Measurements from ENCODE around the gene IER3. TPM values are rescaled to one million over a fixed set of nuclear protein-coding genes. Genes with fewer than 3 reads are reported as not detected.

Gene IER3
- total and polyA plus RNA-seq, 2 of the 13 experiments (the other 11 are each of a cell fraction or from before 2014, with no cell fraction given), result 51.1 to 131 TPM

DNA sequence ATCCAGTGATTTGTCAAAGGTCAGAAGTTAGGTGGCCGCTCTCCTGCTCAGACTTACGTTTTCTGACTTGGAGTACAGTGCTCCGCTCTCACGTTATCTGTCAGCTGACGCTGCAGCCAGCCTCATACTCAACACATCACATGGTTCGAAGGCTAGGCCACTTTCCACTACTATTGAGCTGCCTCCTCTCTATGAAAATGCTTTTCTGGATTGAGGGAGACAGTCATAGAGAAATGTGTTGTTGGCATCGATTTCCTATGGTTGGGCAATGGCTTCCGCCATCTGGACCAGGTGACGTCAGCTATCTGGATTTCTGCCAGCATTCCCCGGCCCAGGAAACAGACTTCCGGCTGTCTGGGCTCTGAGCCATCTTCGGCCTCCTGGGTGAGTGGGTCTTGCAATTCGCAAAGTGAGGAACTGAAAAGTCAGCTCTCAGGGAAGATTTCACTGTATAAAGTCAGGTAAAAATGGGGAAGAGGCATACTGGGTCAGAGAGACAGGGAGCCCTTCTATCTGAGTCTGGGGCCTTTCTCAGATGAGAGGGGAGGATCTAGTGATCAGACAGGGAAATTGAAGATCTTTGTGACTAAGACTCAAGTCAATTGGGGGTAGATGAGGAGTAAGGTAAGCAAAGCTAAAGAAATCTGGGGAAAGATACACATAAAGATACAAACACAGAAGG is 37.5 kb upstream of the IER3 start (continued):
- TF ChIP-seq, protein P1, sequence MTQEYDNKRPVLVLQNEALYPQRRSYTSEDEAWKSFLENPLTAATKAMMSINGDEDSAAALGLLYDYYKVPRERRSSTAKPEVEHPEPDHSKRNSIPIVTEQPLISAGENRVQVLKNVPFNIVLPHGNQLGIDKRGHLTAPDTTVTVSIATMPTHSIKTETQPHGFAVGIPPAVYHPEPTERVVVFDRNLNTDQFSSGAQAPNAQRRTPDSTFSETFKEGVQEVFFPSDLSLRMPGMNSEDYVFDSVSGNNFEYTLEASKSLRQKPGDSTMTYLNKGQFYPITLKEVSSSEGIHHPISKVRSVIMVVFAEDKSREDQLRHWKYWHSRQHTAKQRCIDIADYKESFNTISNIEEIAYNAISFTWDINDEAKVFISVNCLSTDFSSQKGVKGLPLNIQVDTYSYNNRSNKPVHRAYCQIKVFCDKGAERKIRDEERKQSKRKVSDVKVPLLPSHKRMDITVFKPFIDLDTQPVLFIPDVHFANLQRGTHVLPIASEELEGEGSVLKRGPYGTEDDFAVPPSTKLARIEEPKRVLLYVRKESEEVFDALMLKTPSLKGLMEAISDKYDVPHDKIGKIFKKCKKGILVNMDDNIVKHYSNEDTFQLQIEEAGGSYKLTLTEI (CRISPR knock-in tag; conservative IDR thresholded peaks at IDR 0.05), result no peak
- TF ChIP-seq, protein P2, sequence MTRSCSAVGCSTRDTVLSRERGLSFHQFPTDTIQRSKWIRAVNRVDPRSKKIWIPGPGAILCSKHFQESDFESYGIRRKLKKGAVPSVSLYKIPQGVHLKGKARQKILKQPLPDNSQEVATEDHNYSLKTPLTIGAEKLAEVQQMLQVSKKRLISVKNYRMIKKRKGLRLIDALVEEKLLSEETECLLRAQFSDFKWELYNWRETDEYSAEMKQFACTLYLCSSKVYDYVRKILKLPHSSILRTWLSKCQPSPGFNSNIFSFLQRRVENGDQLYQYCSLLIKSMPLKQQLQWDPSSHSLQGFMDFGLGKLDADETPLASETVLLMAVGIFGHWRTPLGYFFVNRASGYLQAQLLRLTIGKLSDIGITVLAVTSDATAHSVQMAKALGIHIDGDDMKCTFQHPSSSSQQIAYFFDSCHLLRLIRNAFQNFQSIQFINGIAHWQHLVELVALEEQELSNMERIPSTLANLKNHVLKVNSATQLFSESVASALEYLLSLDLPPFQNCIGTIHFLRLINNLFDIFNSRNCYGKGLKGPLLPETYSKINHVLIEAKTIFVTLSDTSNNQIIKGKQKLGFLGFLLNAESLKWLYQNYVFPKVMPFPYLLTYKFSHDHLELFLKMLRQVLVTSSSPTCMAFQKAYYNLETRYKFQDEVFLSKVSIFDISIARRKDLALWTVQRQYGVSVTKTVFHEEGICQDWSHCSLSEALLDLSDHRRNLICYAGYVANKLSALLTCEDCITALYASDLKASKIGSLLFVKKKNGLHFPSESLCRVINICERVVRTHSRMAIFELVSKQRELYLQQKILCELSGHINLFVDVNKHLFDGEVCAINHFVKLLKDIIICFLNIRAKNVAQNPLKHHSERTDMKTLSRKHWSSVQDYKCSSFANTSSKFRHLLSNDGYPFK (CRISPR knock-in tag; IDR thresholded peaks at IDR 0.05; ENCODE audit: borderline replicate concordance), result peak; percentile 58; the same call in 1 of the 2 replicates
- TF ChIP-seq, protein P3, sequence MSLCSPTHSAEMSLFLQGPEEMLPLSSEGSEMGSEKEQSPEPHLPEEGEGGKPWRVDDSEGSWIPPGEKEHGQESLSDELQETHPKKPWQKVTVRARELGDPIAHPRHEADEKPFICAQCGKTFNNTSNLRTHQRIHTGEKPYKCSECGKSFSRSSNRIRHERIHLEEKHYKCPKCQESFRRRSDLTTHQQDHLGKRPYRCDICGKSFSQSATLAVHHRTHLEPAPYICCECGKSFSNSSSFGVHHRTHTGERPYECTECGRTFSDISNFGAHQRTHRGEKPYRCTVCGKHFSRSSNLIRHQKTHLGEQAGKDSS (CRISPR knock-in tag; IDR thresholded peaks at IDR 0.05; ENCODE audit: borderline replicate concordance, low read depth), result peak; percentile 99
- TF ChIP-seq HMGA1 (CRISPR knock-in tag; conservative IDR thresholded peaks at IDR 0.05), result no peak
- peak; percentile 29; the same call in 1 of the 2 replicates for TF ChIP-seq ZNF121 (CRISPR knock-in tag; IDR thresholded peaks at IDR 0.05)
- no peak for TF ChIP-seq ZBTB46 (CRISPR knock-in tag; IDR thresholded peaks at IDR 0.05; ENCODE audit: borderline replicate concordance)
- peak; percentile 91 for TF ChIP-seq FOXJ3 (CRISPR knock-in tag; IDR thresholded peaks at IDR 0.05; ENCODE audit: borderline replicate concordance)
- TF ChIP-seq ATM (IDR thresholded peaks at IDR 0.05; ENCODE audit: borderline replicate concordance), result no peak
- peak; percentile 97 for TF ChIP-seq ELF3 (CRISPR knock-in tag; IDR thresholded peaks at IDR 0.05)
- TF ChIP-seq SUZ12 (IDR thresholded peaks at IDR 0.05; ENCODE audit: low read depth, low read length), result no peak
- 0 out of 2 replicates have a peak, but pooled peaks have one; percentile 12 for TF ChIP-seq CTCF (CRISPR knock-in tag; IDR thresholded peaks at IDR 0.05)
- 0 out of 2 replicates have a peak, but pooled peaks have one; percentile 34 for TF ChIP-seq BRF2 (CRISPR knock-in tag; IDR thresholded peaks at IDR 0.05)
- TF ChIP-seq SSRP1 (CRISPR knock-in tag; IDR thresholded peaks at IDR 0.05), result no peak; the same call in 1 of the 2 replicates
- peak; percentile 94 for TF ChIP-seq ZNF501 (CRISPR knock-in tag; IDR thresholded peaks at IDR 0.05)
- TF ChIP-seq ZNF160 (CRISPR knock-in tag; IDR thresholded peaks at IDR 0.05), result no peak
- TF ChIP-seq MXI1 (IDR thresholded peaks at IDR 0.05; ENCODE audit: borderline replicate concordance, low read depth, low read length), result peak; percentile 54; the same call in 2 of the 3 replicates
- peak; percentile 81 for TF ChIP-seq ZNF3 (CRISPR knock-in tag; IDR thresholded peaks at IDR 0.05)
- TF ChIP-seq ZNF670 (CRISPR knock-in tag; IDR thresholded peaks at IDR 0.05; ENCODE audit: borderline replicate concordance), result peak; percentile 69
